Upper lobe of left lung (tissue), 6 donors: ENCODE data around the gene OR6S1. TPM values are rescaled to one million over a fixed set of nuclear protein-coding genes. Genes with fewer than 3 reads are reported as not detected.
"Not testable (repeated sequence)": the region's sequence is repeated elsewhere in the genome, so short reads cannot be mapped to it uniquely, and the experiment has no call there.

Source experiments
- ATAC-seq, 2 donors: fragments of 200-7000 bp; cut with Tn5 transposase; one replicate each; pipeline ENCODE4 v1.9.1; 2022; ENCODE audit warnings: mild to moderate bottlenecking in 2 of 2, moderate library complexity in 2 of 2; ENCODE audit not compliant: low FRiP score in 2 of 2
- DNase-seq, 2 donors: peaks; one replicate each; pipeline ENCODE4 v3.0.0-alpha.2; 2019 to 2020
- H3K27ac ChIP-seq, 4 donors: fragments of 200-600 bp; sonication (generic); one replicate each; pipeline ENCODE4 v1.5.1; 2016 to 2019
- H3K27me3 ChIP-seq, 4 donors: fragments of 200-600 bp; sonication (generic); one replicate each; pipeline ENCODE4 v1.5.1; 2017 to 2019
- H3K36me3 ChIP-seq, 4 donors: fragments of 200-600 bp; sonication (generic); one replicate each; pipeline ENCODE4 v1.5.1; 2016 to 2019
- H3K4me1 ChIP-seq, 4 donors: fragments of 200-600 bp; sonication (generic); one replicate each; pipeline ENCODE4 v1.5.1; 2018 to 2019
- H3K4me3 ChIP-seq, 4 donors: fragments of 200-600 bp; sonication (generic); one replicate each; pipeline ENCODE4 v1.5.1; 2017 to 2019; ENCODE audit warnings: mild to moderate bottlenecking in 2 of 4, moderate library complexity in 1 of 4
- H3K9me3 ChIP-seq, 4 donors: fragments of 200-600 bp; sonication (generic); one replicate each; pipeline ENCODE4 v1.5.1; 2018 to 2019
- EP300 ChIP-seq, 4 donors: sonication (generic); formaldehyde crosslinking; IDR thresholded peaks; one replicate each; pipeline ENCODE4 v1.5.1; 2017; ENCODE audit warnings: antibody characterized with exemption in 4 of 4, control low read depth in 2 of 4
- POLR2A ChIP-seq, 4 donors: fragments of 450-650 bp; IDR thresholded peaks; one replicate each; pipeline ENCODE4 v1.5.1; 2016 to 2017; ENCODE audit warnings: antibody characterized with exemption in 4 of 4, mild to moderate bottlenecking in 2 of 4
- POLR2AphosphoS5 ChIP-seq, 2 donors: sonication (generic); formaldehyde crosslinking; IDR thresholded peaks; one replicate each; pipeline ENCODE4 v1.5.1; 2017; ENCODE audit warnings: antibody characterized with exemption in 2 of 2
- WGBS, 2 donors: methylation state at CpG; one replicate each; pipeline ENCODE4 v1.1.5; 2017 to 2018; 5-methylcytosine and 5-hydroxymethylcytosine counted together
- total RNA-seq, 6 donors: library from RNA; depleted of rRNA in 4 of 6; stranded (reverse); fragments of >200 nt in 4 of 6; gene quantifications; one replicate each; pipeline versions ENCODE4 v1.1.0 to v1.2.1, GENCODE V29; 2016 to 2021
- TF ChIP-seq, protein P1 (sequence below), 6 experiments: fragments of 450-650 bp in 4 of 6; fragments of 200-600 bp in 2 of 6; sonication (generic) in 2 of 6; IDR thresholded peaks; one replicate each; pipeline ENCODE4 v1.5.1; 2016 to 2019; ENCODE audit warnings: antibody characterized with exemption in 6 of 6
- donor health status: DM: no; HTN: no; CAD: no; lungs with moderate emphysema.
- donor health status: DM: no; HTN: yes; CAD: no; lungs with severe emphysema.

Gene OR6S1
- total RNA-seq, 6 donors from 2014 or later: not detected

- WGBS, 2 donors: 86 to 96% methylated on average over 2 of the region's 2 CpGs
- H3K36me3 ChIP-seq: no peaks in the 10 kb centered on the region
Observed at GRCh38 chr14:20668969-20669368, 27.5 kb upstream of the OR6S1 start.

GRCh38 chr14:20667957-20668356 is 26.5 kb upstream of the OR6S1 start:
- Histone ChIP-seq H3K27me3 (peaks cover 0 to 4% (median 0%) of the 10 kb centered on the region in 4 donors), H3K27ac (no peak overlapping the region), H3K36me3 (no peaks in the 10 kb centered on the region), H3K4me3 (no peak overlapping the region), H3K4me1 (peaks cover 8 to 10% (median 8%) of the 10 kb centered on the region in 4 donors), H3K9me3 (no peaks in the 10 kb centered on the region)
- no peak for DNase-seq
- 45 to 53% methylated on average over 2 of the region's 2 CpGs for WGBS, 2 donors
- no peak for TF ChIP-seq EP300 (IDR thresholded peaks at IDR 0.05)
- no peak for TF ChIP-seq POLR2AphosphoS5 (IDR thresholded peaks at IDR 0.05)
- TF ChIP-seq, protein P1, sequence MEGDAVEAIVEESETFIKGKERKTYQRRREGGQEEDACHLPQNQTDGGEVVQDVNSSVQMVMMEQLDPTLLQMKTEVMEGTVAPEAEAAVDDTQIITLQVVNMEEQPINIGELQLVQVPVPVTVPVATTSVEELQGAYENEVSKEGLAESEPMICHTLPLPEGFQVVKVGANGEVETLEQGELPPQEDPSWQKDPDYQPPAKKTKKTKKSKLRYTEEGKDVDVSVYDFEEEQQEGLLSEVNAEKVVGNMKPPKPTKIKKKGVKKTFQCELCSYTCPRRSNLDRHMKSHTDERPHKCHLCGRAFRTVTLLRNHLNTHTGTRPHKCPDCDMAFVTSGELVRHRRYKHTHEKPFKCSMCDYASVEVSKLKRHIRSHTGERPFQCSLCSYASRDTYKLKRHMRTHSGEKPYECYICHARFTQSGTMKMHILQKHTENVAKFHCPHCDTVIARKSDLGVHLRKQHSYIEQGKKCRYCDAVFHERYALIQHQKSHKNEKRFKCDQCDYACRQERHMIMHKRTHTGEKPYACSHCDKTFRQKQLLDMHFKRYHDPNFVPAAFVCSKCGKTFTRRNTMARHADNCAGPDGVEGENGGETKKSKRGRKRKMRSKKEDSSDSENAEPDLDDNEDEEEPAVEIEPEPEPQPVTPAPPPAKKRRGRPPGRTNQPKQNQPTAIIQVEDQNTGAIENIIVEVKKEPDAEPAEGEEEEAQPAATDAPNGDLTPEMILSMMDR (IDR thresholded peaks at IDR 0.05): no peak
- TF ChIP-seq POLR2A (IDR thresholded peaks at IDR 0.05): no peak
- no peak for ATAC-seq

More at GRCh38 chr14:20668969-20669368, 27.5 kb upstream of the OR6S1 start:
- TF ChIP-seq EP300 (IDR thresholded peaks at IDR 0.05): no peak
- TF ChIP-seq POLR2A (IDR thresholded peaks at IDR 0.05): no peak
- TF ChIP-seq, protein P1 (IDR thresholded peaks at IDR 0.05): no peak
- TF ChIP-seq POLR2AphosphoS5 (IDR thresholded peaks at IDR 0.05): no peak
- Histone ChIP-seq H3K4me3 (no peak overlapping the region), H3K27me3 (no peaks in the 10 kb centered on the region), H3K9me3 (no peaks in the 10 kb centered on the region), H3K4me1 (no peaks in the 10 kb centered on the region), H3K27ac (no peak overlapping the region)
- no peak for ATAC-seq
- DNase-seq: no peak

GRCh38 chr14:20666400-20666961 is 25.0 kb upstream of the OR6S1 start:
- H3K4me1 ChIP-seq: peaks cover 10 to 14% (median 11%) of the 10 kb centered on the region in 4 donors
- DNase-seq, H3K4me3 ChIP-seq, ATAC-seq, H3K36me3 ChIP-seq, H3K27me3 ChIP-seq, H3K9me3 ChIP-seq, H3K27ac ChIP-seq: not testable (repeated sequence)
- 73 to 80% methylated on average over 7 of the region's 7 CpGs for WGBS, 2 donors

GRCh38 chr14:20662968-20663732 is 21.7 kb upstream of the OR6S1 start:
- Histone ChIP-seq H3K27ac (no peak overlapping the region), H3K4me3 (peak overlapping the region in 3 of 4 donors; percentile 22 to 35 (median 33)), H3K36me3 (no peaks in the 10 kb centered on the region), H3K4me1 (peaks cover 10 to 14% (median 11%) of the 10 kb centered on the region in 4 donors), H3K27me3 (peaks cover 0 to 11% (median 4%) of the 10 kb centered on the region in 4 donors), H3K9me3 (no peaks in the 10 kb centered on the region)
- ATAC-seq (peak; percentile 75 to 79), DNase-seq (peak in 1 of 2 donors; percentile 82)
- peak in 1 of 2 donors; percentile 32 for TF ChIP-seq POLR2AphosphoS5 (IDR thresholded peaks at IDR 0.05)
- no peak for TF ChIP-seq EP300 (IDR thresholded peaks at IDR 0.05)
- TF ChIP-seq POLR2A (IDR thresholded peaks at IDR 0.05): no peak
- TF ChIP-seq, protein P1 (IDR thresholded peaks at IDR 0.05): peak; percentile 57 to 76 (median 65)
- 3 to 5% methylated on average over 28 to 31 of the region's 31 CpGs for WGBS, 2 donors

GRCh38 chr14:20661197-20661596 is 19.7 kb upstream of the OR6S1 start:
- TF ChIP-seq POLR2A (IDR thresholded peaks at IDR 0.05): no peak
- TF ChIP-seq, protein P1 (IDR thresholded peaks at IDR 0.05): no peak
- no peak for TF ChIP-seq EP300 (IDR thresholded peaks at IDR 0.05)
- no peak for TF ChIP-seq POLR2AphosphoS5 (IDR thresholded peaks at IDR 0.05)
- 81 to 82% methylated on average over 2 of the region's 2 CpGs for WGBS, 2 donors
- ATAC-seq (no peak), DNase-seq (no peak)
- H3K36me3 ChIP-seq: no peaks in the 10 kb centered on the region
- H3K27me3 ChIP-seq: peaks cover 0 to 16% (median 5%) of the 10 kb centered on the region in 4 donors
- H3K4me1 ChIP-seq: peaks cover 10 to 18% (median 12%) of the 10 kb centered on the region in 4 donors
- H3K9me3 ChIP-seq: no peaks in the 10 kb centered on the region
- no peak overlapping the region for H3K4me3 ChIP-seq
- H3K27ac ChIP-seq: no peak overlapping the region
